ENCODE measurements around the gene ALPP.

- TF ChIP-seq CTCF (IDR thresholded peaks at IDR 0.05) (no peak), POLR2A (IDR thresholded peaks at IDR 0.05) (no peak), POLR2AphosphoS5 (IDR thresholded peaks at IDR 0.05) (no peak)
Measured at GRCh38 chr2:232388324-232388891, 9.9 kb downstream of the ALPP start.

All from breast epithelium (tissue), 3 donors.